ENCODE data around the gene KCNH6. TPM values are rescaled to one million over a fixed set of nuclear protein-coding genes. Genes with fewer than 3 reads are reported as not detected.

The KCNH6 gene
- total RNA-seq, 2 experiments from 2014 or later = not detected

DNA sequence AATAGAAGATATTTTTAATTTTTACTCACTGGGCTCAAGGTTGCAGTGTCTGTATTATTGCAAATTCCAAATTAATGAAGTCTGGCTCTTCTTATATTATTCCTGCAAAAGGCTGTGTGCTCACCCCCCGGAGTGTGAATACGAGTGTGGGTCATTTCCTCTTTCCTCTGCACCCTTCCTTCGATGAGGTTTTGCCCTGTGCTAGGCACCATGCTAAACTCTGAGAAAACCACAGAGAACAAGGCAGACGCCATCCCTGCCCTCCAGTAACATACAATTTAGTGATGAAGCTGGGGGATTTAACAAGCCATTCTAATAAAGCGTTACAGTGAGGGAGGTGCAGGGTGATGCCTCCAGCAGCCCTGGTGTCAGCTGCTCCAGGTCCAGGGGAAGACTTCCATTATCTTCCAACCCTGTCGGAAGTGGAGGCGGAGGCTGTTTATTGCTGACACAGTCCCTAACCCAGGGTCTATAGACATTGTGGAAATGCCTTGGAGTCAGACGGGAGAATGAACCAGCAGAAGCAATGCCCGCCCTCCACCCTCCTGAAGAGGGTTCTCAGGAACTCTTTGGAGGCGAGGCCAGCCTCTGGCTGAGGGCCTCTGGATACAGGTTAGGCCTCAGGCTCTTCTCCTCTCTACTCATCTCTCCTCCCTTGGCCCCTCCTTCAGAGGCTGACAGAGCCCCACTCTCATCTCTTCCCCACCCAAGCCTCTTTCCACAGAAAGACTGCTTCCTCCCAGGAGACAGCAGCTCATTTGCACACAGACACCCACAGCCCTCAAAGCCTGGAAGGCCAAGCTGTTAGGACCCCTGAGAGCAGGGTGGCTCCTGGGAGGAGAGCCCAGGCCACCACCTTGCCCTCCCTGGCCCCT, 48.3 kb upstream of the KCNH6 start:
- POLR2A ChIA-PET = no interaction called here
- no peak overlapping the region for H3K27ac Mint-ChIP-seq

DNA sequence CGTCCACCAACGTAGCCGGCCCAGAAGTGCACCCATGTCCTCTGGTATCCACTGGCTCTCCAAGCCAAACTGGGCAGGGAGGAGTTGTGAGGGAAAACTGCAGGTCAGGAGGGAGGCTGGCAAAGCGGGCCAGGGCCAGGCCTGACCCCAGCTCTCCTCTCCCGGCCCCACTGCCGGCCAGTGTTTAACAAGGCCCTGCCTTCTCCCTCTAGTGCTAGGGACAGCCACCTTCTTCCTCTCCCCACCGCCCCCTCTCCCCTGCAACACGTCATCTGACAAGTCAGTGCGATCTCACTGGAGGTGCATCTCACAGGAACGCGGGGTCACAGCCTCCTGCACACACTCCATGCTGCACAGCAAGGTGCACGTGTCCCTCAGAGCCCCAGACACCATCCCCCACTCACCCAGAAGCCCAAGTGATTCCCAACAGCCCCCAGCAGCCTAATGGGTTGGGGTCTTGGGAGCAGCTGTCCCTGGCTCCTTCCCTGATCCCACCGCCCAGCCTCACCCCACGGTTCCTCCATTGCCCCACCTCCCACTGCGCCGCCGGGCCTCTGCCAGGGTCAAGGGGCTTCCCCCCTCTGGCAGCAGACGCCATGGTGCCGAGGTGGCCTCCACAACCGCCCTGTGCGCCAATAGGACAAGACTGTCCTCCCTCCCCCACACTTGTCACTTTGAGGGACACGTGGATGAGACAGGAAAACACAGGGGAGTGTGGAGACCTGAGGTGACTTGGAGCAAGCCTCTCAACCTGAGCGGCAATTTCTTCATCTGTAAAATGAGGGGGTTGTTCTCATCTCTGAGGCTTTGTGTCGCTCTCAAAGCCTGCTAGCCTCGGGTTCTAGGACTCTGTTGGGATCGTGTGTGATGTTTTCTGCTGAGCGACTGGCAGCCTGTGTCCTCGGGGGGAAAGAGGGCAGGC, 47.4 kb upstream of the KCNH6 start:
- H3K27ac ChIP-seq (ENCODE audit: low read depth in 1 of 2, low read length in 2 of 2) = no peak overlapping the region
- intact Hi-C loops (cut with DNase I, micrococcal nuclease) = loop anchor here (5.0 kb wide), 2 partner anchors 33 to 137 kb away; no protein-coding TSS in a partner anchor
- H3K27me3 ChIP-seq (ENCODE audit: control insufficient read depth in 1 of 2, insufficient read depth in 2 of 2, low read length in 2 of 2) = peaks cover 10 to 11% of the 10 kb centered on the region in 2 experiments
- ATAC-seq (ENCODE audit: poor library complexity) = no peak
- H3K4me1 ChIP-seq (ENCODE audit: insufficient read depth, low read length) = peaks cover 26% of the 10 kb centered on the region
- no peak for DNase-seq
- H3K27me3 Mint-ChIP-seq = peaks cover 35% of the 10 kb centered on the region
- H3K9me3 Mint-ChIP-seq = no peaks in the 10 kb centered on the region
- H3K4me3 Mint-ChIP-seq = peak overlapping the region; percentile 79
- POLR2A ChIA-PET = interaction anchor here (1.8 to 3.3 kb wide), 3 partner anchors 29 to 48 kb away, joined by 11 to 31 read pairs (median 12); partner anchors contain the start of gene CYB561
- CTCF ChIA-PET = interaction anchor here (1.9 kb wide), 1 partner anchor 50 kb away, joined by 14 read pairs; no protein-coding TSS in a partner anchor
- TF ChIP-seq, protein P1, sequence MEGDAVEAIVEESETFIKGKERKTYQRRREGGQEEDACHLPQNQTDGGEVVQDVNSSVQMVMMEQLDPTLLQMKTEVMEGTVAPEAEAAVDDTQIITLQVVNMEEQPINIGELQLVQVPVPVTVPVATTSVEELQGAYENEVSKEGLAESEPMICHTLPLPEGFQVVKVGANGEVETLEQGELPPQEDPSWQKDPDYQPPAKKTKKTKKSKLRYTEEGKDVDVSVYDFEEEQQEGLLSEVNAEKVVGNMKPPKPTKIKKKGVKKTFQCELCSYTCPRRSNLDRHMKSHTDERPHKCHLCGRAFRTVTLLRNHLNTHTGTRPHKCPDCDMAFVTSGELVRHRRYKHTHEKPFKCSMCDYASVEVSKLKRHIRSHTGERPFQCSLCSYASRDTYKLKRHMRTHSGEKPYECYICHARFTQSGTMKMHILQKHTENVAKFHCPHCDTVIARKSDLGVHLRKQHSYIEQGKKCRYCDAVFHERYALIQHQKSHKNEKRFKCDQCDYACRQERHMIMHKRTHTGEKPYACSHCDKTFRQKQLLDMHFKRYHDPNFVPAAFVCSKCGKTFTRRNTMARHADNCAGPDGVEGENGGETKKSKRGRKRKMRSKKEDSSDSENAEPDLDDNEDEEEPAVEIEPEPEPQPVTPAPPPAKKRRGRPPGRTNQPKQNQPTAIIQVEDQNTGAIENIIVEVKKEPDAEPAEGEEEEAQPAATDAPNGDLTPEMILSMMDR (IDR thresholded peaks at IDR 0.05) = no peak
- peaks cover 14% of the 10 kb centered on the region for H3K4me1 Mint-ChIP-seq (ENCODE audit: low read depth)
- H3K9me3 ChIP-seq (ENCODE audit: control insufficient read depth in 1 of 2, insufficient read depth in 1 of 2, low read length in 2 of 2) = peaks cover 0 to 5% of the 10 kb centered on the region in 2 experiments
- H3K36me3 ChIP-seq (ENCODE audit: insufficient read depth, low read length) = no peaks in the 10 kb centered on the region
- no peak overlapping the region for H3K4me3 ChIP-seq (ENCODE audit: low read length)
- H3K27ac Mint-ChIP-seq = no peak overlapping the region
- H3K36me3 Mint-ChIP-seq (ENCODE audit: low read depth) = no peaks in the 10 kb centered on the region

More for the DNA sequence above, 48.3 kb upstream of the KCNH6 start:
- peak overlapping the region; percentile 79 for H3K4me3 Mint-ChIP-seq
- H3K27me3 Mint-ChIP-seq = peaks cover 35% of the 10 kb centered on the region
- Histone ChIP-seq H3K27me3 (ENCODE audit: control insufficient read depth in 1 of 2, insufficient read depth in 2 of 2, low read length in 2 of 2) (peaks cover 10 to 11% of the 10 kb centered on the region in 2 experiments), H3K27ac (ENCODE audit: low read depth in 1 of 2, low read length in 2 of 2) (no peak overlapping the region), H3K36me3 (ENCODE audit: insufficient read depth, low read length) (no peaks in the 10 kb centered on the region), H3K4me1 (ENCODE audit: insufficient read depth, low read length) (peaks cover 26% of the 10 kb centered on the region), H3K9me3 (ENCODE audit: control insufficient read depth in 1 of 2, insufficient read depth in 1 of 2, low read length in 2 of 2) (peaks cover 0 to 5% of the 10 kb centered on the region in 2 experiments), H3K4me3 (ENCODE audit: low read length) (no peak overlapping the region)
- ATAC-seq (ENCODE audit: poor library complexity) = no peak
- H3K4me1 Mint-ChIP-seq (ENCODE audit: low read depth) = peaks cover 14% of the 10 kb centered on the region
- no peak for DNase-seq
- TF ChIP-seq, protein P1 (IDR thresholded peaks at IDR 0.05) = no peak
- CTCF ChIA-PET = no interaction called here
- H3K9me3 Mint-ChIP-seq = no peaks in the 10 kb centered on the region
- H3K36me3 Mint-ChIP-seq (ENCODE audit: low read depth) = no peaks in the 10 kb centered on the region
- intact Hi-C loops (cut with DNase I, micrococcal nuclease) = loop anchor here (5.0 kb wide), 2 partner anchors 33 to 137 kb away; no protein-coding TSS in a partner anchor

DNA sequence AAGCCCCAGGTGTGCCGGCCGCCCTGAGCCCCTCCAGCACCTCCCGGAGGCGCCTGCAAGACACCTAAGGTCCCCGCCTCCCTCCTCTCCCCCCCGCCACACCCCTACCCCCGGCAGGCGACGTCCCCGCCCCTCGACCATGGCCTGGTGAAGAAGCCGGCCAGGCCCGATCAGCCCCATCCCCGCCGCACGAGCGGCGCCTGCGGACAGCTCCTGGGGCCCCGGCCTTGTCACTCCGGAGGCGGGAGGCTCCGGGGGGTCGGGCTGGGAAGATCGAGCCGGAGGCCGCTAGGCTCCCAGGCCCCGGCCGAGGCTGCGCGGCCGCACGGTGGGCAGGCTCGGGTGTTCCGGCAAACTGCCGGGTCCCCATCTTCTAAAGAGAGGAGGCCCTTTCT, 46.7 kb upstream of the KCNH6 start:
- H3K4me3 ChIP-seq (ENCODE audit: low read length) = peak overlapping the region; percentile 16
- no peaks in the 10 kb centered on the region for H3K36me3 Mint-ChIP-seq (ENCODE audit: low read depth)
- H3K4me1 Mint-ChIP-seq (ENCODE audit: low read depth) = peaks cover 14% of the 10 kb centered on the region
- intact Hi-C loops (cut with DNase I, micrococcal nuclease) = loop anchor here (5.0 kb wide), 2 partner anchors 34 to 136 kb away; no protein-coding TSS in a partner anchor
- DNase-seq (peak in 3 of 14 experiments; percentile 7 to 51 (median 18)), ATAC-seq (ENCODE audit: poor library complexity) (peak; percentile 4)
- H3K9me3 Mint-ChIP-seq = no peaks in the 10 kb centered on the region
- no peak overlapping the region for H3K27ac ChIP-seq (ENCODE audit: low read depth in 1 of 2, low read length in 2 of 2)
- H3K27me3 Mint-ChIP-seq = peaks cover 35% of the 10 kb centered on the region
- CTCF ChIA-PET = interaction anchor here (1.0 to 1.9 kb wide), 2 partner anchors 26 to 51 kb away, joined by 3 to 14 read pairs; no protein-coding TSS in a partner anchor
- TF ChIP-seq, protein P1 (IDR thresholded peaks at IDR 0.05) = no peak
- H3K9me3 ChIP-seq (ENCODE audit: control insufficient read depth in 1 of 2, insufficient read depth in 1 of 2, low read length in 2 of 2) = peaks cover 0 to 5% of the 10 kb centered on the region in 2 experiments
- H3K36me3 ChIP-seq (ENCODE audit: insufficient read depth, low read length) = no peaks in the 10 kb centered on the region
- H3K4me1 ChIP-seq (ENCODE audit: insufficient read depth, low read length) = peaks cover 26% of the 10 kb centered on the region
- H3K27ac Mint-ChIP-seq = no peak overlapping the region
- POLR2A ChIA-PET = interaction anchor here (1.0 to 3.3 kb wide), 7 partner anchors 30 to 146 kb away, joined by 4 to 31 read pairs (median 6); partner anchors contain the start of genes CYB561, DCAF7 and MAP3K3
- H3K4me3 Mint-ChIP-seq = peak overlapping the region; percentile 34
- peaks cover 10 to 11% of the 10 kb centered on the region in 2 experiments for H3K27me3 ChIP-seq (ENCODE audit: control insufficient read depth in 1 of 2, insufficient read depth in 2 of 2, low read length in 2 of 2)

Data from CD4-positive, alpha-beta T cell (primary cell).